Middle frontal gyrus (tissue), 1 donor: ENCODE results near the gene TMC6.
A peak's percentile ranks its signal among the peaks of the same experiment; 100 is the strongest.
"Not testable (repeated sequence)": the region's sequence is repeated elsewhere in the genome, so short reads cannot be mapped to it uniquely, and the experiment has no call there.

Source experiments
- DNase-seq: peaks from one replicate; pipeline ENCODE4 v3.0.0-alpha.2; 2015; ENCODE audit warnings: low spot score; ENCODE audit errors: extremely low spot score

The TMC6 gene, protein sequence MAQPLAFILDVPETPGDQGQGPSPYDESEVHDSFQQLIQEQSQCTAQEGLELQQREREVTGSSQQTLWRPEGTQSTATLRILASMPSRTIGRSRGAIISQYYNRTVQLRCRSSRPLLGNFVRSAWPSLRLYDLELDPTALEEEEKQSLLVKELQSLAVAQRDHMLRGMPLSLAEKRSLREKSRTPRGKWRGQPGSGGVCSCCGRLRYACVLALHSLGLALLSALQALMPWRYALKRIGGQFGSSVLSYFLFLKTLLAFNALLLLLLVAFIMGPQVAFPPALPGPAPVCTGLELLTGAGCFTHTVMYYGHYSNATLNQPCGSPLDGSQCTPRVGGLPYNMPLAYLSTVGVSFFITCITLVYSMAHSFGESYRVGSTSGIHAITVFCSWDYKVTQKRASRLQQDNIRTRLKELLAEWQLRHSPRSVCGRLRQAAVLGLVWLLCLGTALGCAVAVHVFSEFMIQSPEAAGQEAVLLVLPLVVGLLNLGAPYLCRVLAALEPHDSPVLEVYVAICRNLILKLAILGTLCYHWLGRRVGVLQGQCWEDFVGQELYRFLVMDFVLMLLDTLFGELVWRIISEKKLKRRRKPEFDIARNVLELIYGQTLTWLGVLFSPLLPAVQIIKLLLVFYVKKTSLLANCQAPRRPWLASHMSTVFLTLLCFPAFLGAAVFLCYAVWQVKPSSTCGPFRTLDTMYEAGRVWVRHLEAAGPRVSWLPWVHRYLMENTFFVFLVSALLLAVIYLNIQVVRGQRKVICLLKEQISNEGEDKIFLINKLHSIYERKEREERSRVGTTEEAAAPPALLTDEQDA

GRCh38 chr17:78128551-78129350 lies at the start of gene TMC6:
TSS of gene TMC6 (minus strand) at chr17:78128755. CDS start at chr17:78126832, 1,923 bp downstream.
- DNase-seq: no peak

- DNase-seq: no peak
These were observed 48.0 kb upstream of the TMC6 start for GRCh38 chr17:78176548-78177025.

DNA sequence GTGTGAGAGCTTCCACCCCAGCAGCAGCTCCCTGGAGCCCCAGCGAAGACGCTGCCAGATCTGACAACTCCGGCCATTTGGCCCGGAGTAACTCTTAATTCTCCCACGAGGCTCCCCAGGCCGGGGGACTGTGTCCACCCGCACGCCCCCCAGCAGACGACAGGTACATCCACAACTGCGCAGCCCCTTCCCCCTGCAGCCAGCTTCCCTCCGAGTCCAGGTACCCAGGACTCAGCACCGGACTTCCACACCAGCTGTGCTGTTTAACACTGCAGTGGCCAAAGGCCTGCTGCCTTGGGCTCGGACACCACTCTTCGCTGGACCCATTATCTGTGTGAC lies 47.1 kb upstream of the TMC6 start:
- DNase-seq: no peak

- no peak for DNase-seq
These were observed 46.5 kb upstream of the TMC6 start for GRCh38 chr17:78174870-78175642.

- DNase-seq: peak; percentile 27
These were observed 45.9 kb upstream of the TMC6 start for GRCh38 chr17:78174346-78174869.

- no peak for DNase-seq
These were observed 44.7 kb upstream of the TMC6 start for GRCh38 chr17:78173097-78173715.

GRCh38 chr17:78172249-78173051 lies 43.9 kb upstream of the TMC6 start:
- DNase-seq: no peak

GRCh38 chr17:78171591-78172248 lies 43.2 kb upstream of the TMC6 start:
- not testable (repeated sequence) for DNase-seq

DNA sequence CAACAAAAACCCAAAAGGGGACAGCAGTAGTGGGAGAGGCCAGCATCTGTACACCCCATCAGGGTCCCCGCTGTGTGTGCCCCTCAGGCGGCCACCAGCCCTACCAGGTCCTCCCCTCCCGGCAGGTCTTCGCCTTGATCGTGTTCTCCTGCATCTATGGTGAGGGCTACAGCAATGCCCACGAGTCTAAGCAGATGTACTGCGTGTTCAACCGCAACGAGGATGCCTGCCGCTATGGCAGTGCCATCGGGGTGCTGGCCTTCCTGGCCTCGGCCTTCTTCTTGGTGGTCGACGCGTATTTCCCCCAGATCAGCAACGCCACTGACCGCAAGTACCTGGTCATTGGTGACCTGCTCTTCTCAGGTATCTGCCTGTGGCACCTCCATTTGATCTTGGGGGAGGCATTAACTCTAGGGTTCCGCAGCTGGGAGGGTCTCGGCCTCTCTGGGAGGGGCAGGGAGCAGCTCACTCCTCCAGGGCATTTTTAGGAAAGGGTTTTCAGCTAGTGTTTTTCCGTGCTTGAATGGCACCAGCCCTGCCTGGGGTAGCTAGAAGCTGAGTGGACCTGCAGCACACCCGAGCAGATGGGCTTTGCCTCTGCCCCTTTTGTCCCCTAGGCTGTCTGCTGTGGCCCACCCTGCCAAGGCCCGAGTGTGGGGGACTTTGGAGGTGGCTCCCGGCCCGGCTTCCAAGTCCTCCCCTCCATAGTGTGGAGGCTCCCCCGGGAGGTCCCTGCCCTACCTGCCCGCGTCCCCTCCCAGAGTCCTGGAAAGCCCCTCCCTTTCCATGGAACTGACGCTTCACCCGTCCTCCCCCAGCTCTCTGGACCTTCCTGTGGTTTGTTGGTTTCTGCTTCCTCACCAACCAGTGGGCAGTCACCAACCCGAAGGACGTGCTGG lies 42.4 kb upstream of the TMC6 start:
- DNase-seq: no peak

DNA sequence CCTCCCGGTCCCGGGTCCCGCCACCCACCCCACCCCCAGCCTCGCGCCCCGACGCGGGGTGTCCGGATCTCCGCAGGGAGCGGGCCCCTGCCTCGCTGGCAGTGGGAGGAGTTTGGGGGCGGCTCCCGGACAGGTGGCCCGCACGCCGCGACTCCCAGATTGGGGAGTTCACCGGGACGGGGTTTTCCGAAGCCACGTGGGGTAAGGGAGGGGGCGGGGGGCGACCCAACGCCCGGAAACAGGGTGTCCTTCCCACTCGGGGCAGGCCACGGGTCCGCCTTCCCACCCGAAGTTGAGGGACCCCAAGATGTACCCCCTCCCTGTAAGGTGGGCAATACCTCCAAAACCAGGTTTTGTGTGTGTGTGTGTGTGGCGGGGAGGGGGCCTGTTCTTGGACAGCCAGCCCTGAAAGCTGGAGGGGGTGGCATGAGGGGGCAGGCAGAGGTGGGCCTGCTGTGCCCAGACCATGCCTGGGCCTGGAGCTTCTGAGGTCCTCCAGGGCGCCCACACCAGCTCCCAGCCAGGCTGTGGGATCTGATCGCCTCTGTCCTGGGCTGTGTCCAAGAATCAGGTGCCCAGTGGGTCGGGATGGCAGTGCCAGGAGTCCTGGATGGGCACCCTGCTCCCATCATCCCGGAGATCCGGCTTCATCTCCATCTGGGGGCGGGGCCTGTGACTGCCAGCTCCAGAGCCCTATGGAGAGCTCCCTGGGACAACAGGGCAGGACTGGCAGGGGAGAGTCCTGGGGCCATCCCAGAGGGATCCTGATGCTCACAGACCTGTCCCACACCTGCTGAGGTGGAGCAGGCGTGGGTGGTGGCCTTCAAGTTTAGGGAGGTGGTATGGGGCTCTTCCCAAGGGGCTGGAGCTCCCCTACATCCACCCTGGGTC lies 40.6 kb upstream of the TMC6 start:
- no peak for DNase-seq

DNA sequence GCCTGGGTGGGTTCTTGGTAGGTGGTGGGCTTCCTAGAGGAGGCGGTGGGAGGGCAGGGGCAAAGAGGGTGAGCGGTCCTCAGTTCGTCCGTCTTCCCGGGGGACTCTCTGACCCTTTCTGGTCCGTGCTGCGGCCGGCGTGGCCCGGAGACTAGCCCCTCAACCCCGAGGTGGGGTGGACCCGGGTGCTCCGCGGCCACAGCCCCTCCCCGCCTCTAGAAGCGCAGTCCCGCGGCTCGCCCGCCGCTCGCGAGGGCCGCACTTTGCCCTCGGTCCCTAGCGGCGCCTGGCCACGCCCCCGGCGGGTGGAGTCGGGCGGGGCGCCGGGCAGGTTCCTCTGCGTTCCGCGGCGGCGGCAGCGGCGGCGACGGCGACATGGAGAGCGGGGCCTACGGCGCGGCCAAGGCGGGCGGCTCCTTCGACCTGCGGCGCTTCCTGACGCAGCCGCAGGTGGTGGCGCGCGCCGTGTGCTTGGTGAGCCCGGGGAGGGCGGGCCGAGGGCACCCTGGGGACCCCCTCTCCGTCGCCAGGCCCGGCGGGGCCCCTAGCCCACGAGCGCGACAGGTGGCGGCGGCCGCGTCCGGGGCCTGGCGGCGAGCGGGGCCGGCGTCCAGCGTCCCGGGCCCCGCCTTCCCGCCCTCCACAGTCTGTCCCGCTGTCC lies 39.8 kb upstream of the TMC6 start, which contains the start of gene SYNGR2:
SYNGR2 (plus strand) TSS at position 340 of the 661 bp plus-strand sequence; CDS start at position 376, 36 bp downstream.
- peak; percentile 69 for DNase-seq

DNA sequence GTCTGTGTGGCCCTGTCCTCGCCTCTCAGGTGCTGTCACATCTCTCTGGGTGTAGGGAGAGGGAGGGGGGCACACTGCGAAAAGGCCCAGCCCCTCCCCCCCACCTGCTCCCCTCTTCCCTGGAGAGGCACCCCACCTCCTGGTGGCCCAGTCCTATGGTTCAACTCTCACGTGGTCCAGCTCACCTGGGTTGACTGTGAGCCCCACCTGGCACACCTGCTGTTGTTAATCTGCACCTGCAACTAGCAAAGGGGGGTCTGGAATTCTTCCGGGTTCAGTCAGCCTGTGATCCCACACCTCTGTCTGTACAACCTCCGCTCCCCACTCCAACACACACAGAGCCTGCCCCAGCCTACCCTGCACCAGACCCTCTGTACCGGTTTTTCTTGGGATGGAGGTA lies 37.9 kb upstream of the TMC6 start:
- DNase-seq: no peak

GRCh38 chr17:78164748-78165607 lies 36.4 kb upstream of the TMC6 start:
- no peak for DNase-seq

GRCh38 chr17:78163881-78164747 lies 35.6 kb upstream of the TMC6 start:
- DNase-seq: no peak
